ENCODE data around the gene SPINK5. TPM values are rescaled to one million over a fixed set of nuclear protein-coding genes. Genes with fewer than 3 reads are reported as not detected.

Gene SPINK5
- total RNA-seq, 1 donor from 2014 or later: 8.4 TPM

DNA sequence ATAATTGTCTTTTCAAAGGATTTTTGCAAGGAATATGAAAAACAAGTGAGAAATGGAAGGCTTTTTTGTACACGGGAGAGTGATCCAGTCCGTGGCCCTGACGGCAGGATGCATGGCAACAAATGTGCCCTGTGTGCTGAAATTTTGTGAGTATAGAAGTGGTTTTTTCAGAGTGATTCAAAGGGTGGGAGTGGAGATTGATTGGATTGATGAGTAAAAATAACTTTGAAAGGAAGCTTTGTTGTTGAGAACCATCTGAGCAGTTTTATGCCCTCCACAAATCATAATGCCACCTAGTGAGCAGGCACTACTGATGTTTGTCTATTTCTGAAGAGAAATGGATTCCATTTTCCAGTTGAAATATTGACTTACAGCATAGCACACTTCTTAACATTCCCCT, 30.6 kb downstream of the SPINK5 start:
- TF ChIP-seq, protein P1, sequence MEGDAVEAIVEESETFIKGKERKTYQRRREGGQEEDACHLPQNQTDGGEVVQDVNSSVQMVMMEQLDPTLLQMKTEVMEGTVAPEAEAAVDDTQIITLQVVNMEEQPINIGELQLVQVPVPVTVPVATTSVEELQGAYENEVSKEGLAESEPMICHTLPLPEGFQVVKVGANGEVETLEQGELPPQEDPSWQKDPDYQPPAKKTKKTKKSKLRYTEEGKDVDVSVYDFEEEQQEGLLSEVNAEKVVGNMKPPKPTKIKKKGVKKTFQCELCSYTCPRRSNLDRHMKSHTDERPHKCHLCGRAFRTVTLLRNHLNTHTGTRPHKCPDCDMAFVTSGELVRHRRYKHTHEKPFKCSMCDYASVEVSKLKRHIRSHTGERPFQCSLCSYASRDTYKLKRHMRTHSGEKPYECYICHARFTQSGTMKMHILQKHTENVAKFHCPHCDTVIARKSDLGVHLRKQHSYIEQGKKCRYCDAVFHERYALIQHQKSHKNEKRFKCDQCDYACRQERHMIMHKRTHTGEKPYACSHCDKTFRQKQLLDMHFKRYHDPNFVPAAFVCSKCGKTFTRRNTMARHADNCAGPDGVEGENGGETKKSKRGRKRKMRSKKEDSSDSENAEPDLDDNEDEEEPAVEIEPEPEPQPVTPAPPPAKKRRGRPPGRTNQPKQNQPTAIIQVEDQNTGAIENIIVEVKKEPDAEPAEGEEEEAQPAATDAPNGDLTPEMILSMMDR (IDR thresholded peaks at IDR 0.05; ENCODE audit: insufficient read depth, low read length, severe bottlenecking): no peak
- H3K36me3 ChIP-seq (ENCODE audit: control insufficient read depth, insufficient read depth, low read length): no peaks in the 10 kb centered on the region
- FAIRE-seq: no peak
- H3K4me3 ChIP-seq (ENCODE audit: low read depth, low read length): no peak overlapping the region
- H3K27me3 ChIP-seq (ENCODE audit: control insufficient read depth, insufficient read depth, low read length): no peaks in the 10 kb centered on the region
- DNase-seq (ENCODE audit: low read depth): no peak

DNA sequence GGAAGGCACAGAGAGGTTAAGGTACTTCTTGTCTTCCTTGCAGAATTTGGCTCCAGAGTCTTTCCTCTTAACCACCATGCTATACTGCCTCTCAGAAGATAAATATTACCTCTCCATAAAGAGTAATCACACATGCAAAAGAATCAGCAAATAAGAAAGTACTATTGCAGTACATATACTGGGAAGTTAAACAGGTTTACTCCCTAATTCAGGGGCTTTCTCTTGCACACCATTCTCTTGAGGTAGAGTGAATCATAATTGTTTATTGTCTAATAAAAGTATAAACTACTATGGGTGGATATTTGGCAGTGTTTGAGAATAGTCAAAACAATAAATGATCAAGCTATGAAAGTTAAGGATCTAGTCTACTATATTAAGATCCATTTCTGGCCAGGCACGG, 40.4 kb downstream of the SPINK5 start:
- H3K4me3 ChIP-seq (ENCODE audit: low read depth, low read length): no peak overlapping the region
- FAIRE-seq (no peak), DNase-seq (ENCODE audit: low read depth) (no peak)
- no peaks in the 10 kb centered on the region for H3K27me3 ChIP-seq (ENCODE audit: control insufficient read depth, insufficient read depth, low read length)
- TF ChIP-seq, protein P1 (IDR thresholded peaks at IDR 0.05; ENCODE audit: insufficient read depth, low read length, severe bottlenecking): no peak
- H3K36me3 ChIP-seq (ENCODE audit: control insufficient read depth, insufficient read depth, low read length): peaks cover 2% of the 10 kb centered on the region

DNA sequence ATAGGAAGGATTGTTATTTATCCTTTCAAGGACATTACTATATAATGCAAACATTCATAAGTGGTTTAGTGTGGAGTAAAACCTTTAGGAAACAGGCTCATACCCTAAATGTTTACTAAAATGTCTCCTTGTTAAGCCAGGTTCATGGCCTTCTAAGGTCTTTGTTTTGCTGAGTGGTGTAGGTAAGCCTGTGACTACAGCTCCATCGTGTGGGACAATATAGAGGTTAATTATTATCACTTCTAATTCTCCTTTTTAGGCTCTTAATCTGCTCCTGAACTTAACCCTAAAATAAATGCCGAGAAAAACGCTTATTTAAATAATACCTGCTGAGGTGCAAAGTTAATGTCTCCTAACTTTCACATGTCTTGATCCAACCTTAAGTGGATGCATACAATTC, 43.8 kb downstream of the SPINK5 start:
- no peak overlapping the region for H3K4me3 ChIP-seq (ENCODE audit: low read depth, low read length)
- no peaks in the 10 kb centered on the region for H3K27me3 ChIP-seq (ENCODE audit: control insufficient read depth, insufficient read depth, low read length)
- TF ChIP-seq, protein P1 (IDR thresholded peaks at IDR 0.05; ENCODE audit: insufficient read depth, low read length, severe bottlenecking): peak; percentile 40
- DNase-seq (ENCODE audit: low read depth): peak; percentile 62
- peaks cover 2% of the 10 kb centered on the region for H3K36me3 ChIP-seq (ENCODE audit: control insufficient read depth, insufficient read depth, low read length)
- no peak for FAIRE-seq

DNA sequence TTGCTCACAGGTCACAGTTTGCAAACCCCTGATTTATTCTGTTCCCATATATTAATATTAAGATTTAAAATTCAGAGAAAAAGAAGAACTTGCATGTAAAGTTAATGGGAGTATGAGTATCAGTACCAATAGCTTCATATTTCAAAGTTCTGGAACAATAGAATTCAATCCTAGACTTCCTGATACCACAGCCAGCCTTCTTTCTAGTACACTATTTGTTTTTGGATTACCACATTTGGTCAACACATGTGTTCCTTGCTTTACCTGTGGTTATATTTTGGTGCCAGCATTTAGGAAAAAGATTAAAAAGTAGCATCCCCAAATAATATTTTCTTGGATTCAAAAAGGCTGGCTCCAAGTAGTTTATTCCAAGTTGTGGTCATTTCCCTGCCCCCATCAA, 49.5 kb downstream of the SPINK5 start:
- Histone ChIP-seq H3K27me3 (ENCODE audit: control insufficient read depth, insufficient read depth, low read length) (no peaks in the 10 kb centered on the region), H3K4me3 (ENCODE audit: low read depth, low read length) (no peak overlapping the region), H3K36me3 (ENCODE audit: control insufficient read depth, insufficient read depth, low read length) (peaks cover 2% of the 10 kb centered on the region)
- FAIRE-seq: no peak
- DNase-seq (ENCODE audit: low read depth): no peak
- TF ChIP-seq, protein P1 (IDR thresholded peaks at IDR 0.05; ENCODE audit: insufficient read depth, low read length, severe bottlenecking): no peak

DNA sequence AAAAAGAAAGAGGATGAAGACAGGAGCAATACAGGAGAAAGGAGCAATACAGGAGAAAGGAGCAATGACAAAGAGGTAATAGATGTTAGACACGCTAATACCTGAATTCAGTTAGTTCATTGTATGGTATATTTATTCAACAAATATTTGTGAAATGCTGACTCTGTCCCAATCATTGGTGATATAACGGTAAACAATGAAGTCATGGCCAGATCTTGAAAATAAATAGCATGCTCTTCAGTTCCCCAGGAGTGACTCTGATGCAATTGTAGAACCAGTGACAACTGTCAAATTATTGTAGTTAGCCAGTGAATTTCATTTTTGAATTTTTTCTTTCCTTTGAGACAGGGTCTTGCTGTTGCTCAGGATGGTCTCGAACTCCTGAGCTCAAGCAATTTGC, 56.5 kb downstream of the SPINK5 start:
- TF ChIP-seq, protein P1 (IDR thresholded peaks at IDR 0.05; ENCODE audit: insufficient read depth, low read length, severe bottlenecking): no peak
- no peak for FAIRE-seq

DNA sequence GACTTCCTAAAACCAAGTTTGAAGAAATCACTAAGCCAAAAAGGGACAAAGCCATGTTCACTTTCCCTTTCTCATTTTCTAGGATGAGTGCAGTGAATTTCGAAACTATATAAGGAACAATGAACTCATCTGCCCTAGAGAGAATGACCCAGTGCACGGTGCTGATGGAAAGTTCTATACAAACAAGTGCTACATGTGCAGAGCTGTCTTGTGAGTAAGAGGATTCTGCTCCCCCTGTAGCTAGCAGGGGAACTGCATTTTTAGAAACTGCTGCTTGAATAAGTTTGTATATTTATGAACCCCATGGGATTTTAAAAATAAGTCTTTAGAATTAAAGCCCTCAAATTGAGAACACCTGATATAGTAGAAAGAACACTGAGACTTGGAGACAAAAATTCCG, 61.9 kb downstream of the SPINK5 start:
- DNase-seq (ENCODE audit: low read depth) (peak; percentile 47), FAIRE-seq (no peak)
- H3K27me3 ChIP-seq (ENCODE audit: control insufficient read depth, insufficient read depth, low read length): no peaks in the 10 kb centered on the region
- H3K36me3 ChIP-seq (ENCODE audit: control insufficient read depth, insufficient read depth, low read length): no peaks in the 10 kb centered on the region
- no peak overlapping the region for H3K4me3 ChIP-seq (ENCODE audit: low read depth, low read length)
- TF ChIP-seq, protein P1 (IDR thresholded peaks at IDR 0.05; ENCODE audit: insufficient read depth, low read length, severe bottlenecking): peak; percentile 22

More for the DNA sequence above, 56.5 kb downstream of the SPINK5 start:
- H3K27me3 ChIP-seq (ENCODE audit: control insufficient read depth, insufficient read depth, low read length): no peaks in the 10 kb centered on the region
- H3K36me3 ChIP-seq (ENCODE audit: control insufficient read depth, insufficient read depth, low read length): no peaks in the 10 kb centered on the region
- no peak for DNase-seq (ENCODE audit: low read depth)
- H3K4me3 ChIP-seq (ENCODE audit: low read depth, low read length): no peak overlapping the region

All from bronchial epithelial cell (primary cell).